Esophagus squamous epithelium (tissue), 4 donors: ENCODE results near the gene LBP.

Source experiments
- POLR2A ChIP-seq, 4 donors: fragments of 450-650 bp; IDR thresholded peaks; one replicate each; pipeline ENCODE4 v1.6.1; 2017; ENCODE audit warnings: antibody characterized with exemption in 4 of 4, mild to moderate bottlenecking in 4 of 4, moderate library complexity in 3 of 4
- TF ChIP-seq, protein P1 (sequence below), 6 experiments: fragments of 450-650 bp in 4 of 6; fragments of 200-600 bp in 2 of 6; sonication (generic) in 2 of 6; IDR thresholded peaks; one replicate each; pipeline ENCODE4 v1.5.1; 2016 to 2019; ENCODE audit warnings: antibody characterized with exemption in 6 of 6, mild to moderate bottlenecking in 4 of 6, moderate library complexity in 4 of 6

DNA sequence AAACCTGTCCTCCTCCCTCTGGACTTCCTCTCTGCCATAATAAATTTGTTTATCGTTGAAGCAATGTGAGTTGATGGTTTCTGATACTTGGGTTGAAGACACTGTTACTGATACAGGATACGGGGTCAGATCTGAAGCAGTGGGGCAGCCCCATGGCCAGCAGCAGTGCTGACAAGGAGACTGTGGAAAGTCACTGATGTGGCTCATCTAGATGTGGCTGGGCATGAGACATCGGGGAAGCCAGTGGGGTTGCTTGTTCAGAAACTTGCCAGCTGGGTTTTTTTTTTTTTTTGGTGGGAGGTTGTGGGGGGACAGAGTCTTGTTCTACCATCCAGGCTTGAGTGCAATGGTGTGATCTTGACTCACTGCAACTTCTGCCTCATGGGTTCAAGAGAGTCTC lies 45.0 kb upstream of the LBP start:
- no peak for TF ChIP-seq POLR2A (IDR thresholded peaks at IDR 0.05)
- TF ChIP-seq, protein P1, sequence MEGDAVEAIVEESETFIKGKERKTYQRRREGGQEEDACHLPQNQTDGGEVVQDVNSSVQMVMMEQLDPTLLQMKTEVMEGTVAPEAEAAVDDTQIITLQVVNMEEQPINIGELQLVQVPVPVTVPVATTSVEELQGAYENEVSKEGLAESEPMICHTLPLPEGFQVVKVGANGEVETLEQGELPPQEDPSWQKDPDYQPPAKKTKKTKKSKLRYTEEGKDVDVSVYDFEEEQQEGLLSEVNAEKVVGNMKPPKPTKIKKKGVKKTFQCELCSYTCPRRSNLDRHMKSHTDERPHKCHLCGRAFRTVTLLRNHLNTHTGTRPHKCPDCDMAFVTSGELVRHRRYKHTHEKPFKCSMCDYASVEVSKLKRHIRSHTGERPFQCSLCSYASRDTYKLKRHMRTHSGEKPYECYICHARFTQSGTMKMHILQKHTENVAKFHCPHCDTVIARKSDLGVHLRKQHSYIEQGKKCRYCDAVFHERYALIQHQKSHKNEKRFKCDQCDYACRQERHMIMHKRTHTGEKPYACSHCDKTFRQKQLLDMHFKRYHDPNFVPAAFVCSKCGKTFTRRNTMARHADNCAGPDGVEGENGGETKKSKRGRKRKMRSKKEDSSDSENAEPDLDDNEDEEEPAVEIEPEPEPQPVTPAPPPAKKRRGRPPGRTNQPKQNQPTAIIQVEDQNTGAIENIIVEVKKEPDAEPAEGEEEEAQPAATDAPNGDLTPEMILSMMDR (IDR thresholded peaks at IDR 0.05) = no peak
